Fibroblast of upper back skin (primary cell): ENCODE data around the gene MOB4.

Source experiments
- DNase-seq: peaks from one replicate; pipeline ENCODE4 v3.0.0-alpha.2; 2013

MOB4 gene

GRCh38 chr2:197597166-197597565 lies 81.3 kb downstream of the MOB4 start:
- no peak for DNase-seq

DNA sequence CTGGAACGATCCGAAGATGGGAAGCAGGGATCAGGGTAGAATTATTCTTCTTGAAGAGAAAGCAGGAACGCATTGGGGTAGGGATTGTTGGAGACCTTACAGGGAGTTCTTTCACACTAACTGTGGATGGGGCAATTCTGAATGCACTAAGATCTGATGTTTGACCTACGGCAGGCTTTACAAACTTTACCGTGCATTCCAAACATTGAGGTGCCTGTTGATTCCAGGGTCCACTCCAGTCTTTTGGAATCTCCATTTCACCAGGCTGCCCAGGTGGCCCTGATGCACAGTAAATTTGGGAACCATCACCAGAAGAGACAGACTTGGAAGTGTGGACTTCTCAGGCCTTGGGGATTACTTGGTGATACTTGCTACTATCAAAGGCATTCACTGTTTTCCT lies 82.6 kb downstream of the MOB4 start:
- DNase-seq, result no peak

- peak; percentile 13 for DNase-seq
Observed at GRCh38 chr2:197599285-197599965, 83.6 kb downstream of the MOB4 start.

DNA sequence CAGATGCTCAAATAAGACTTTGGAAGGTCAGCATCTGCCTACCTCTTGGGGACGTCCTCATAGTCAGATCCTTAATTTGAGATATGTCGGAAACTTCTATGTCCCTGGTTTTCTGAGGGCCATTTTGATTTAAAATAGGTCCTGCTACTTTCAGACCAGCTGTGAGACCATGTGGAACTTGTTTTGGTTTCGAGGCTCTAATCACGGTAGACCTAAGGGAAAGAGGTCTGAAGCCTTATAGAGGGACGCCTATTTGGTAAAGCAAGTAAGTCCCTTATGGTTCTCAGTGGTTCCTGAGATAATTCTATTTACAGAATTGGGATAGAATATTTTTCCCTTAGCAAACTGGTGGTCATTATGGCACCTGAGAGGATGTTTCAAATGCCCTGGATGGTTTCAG lies 84.4 kb downstream of the MOB4 start:
- no peak for DNase-seq

DNA sequence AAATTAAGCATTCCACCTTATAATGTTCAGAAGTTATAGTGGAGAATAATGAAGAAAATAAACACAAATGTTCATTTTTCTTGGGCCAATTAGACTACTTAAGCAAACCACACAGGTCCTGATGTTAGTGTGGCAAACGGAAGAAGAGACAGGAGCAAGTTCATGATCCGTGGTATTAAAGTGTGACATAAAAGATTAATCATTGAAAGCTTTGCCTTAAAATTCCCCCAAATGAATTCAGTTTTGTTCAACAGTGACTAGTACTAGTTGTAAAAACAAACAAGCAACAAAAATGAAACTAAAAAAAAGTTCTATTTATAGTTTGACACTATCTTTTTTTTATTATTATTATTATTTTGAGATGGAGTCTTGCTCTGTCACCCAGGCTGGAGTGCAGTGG lies 85.9 kb downstream of the MOB4 start:
- no peak for DNase-seq
